ENCODE data around the gene WDR1.

WDR1 gene

GRCh38 chr4:10116569-10117358, at the start of gene WDR1:
Gene WDR1, minus strand, starts transcription at chr4:10116799. Its CDS starts 133 bp downstream, at chr4:10116666.
- Histone ChIP-seq H3K27me3 (ENCODE audit: low read depth) (no peaks in the 10 kb centered on the region), H3K4me3 (peak within 1 kb of the TSS; percentile 72), H3K36me3 (replicated peaks) (peaks cover 43% of the 10 kb centered on the region), H3K9me3 (no peaks in the 10 kb centered on the region), H3K4me1 (peaks cover 10% of the 10 kb centered on the region)
- DNase-seq (ENCODE audit: low spot score in 2 of 2), result peak; percentile 89 to 95
- in situ Hi-C loops (cut with MboI; ENCODE audit: low sequenced_read_pairs), result no loop called here

- H3K4me1 ChIP-seq, result no peaks in the 10 kb centered on the region
- H3K9me3 ChIP-seq, result no peaks in the 10 kb centered on the region
- H3K4me3 ChIP-seq, result no peak overlapping the region
- in situ Hi-C loops (cut with MboI; ENCODE audit: low sequenced_read_pairs), result no loop called here
- DNase-seq (ENCODE audit: low spot score in 2 of 2), result peak; percentile 18 to 56
- no peaks in the 10 kb centered on the region for H3K27me3 ChIP-seq (ENCODE audit: low read depth)
- no peaks in the 10 kb centered on the region for H3K36me3 ChIP-seq (replicated peaks)
These were observed 48.3 kb upstream of the WDR1 start for GRCh38 chr4:10164877-10165283.

GRCh38 chr4:10163296-10163695, 46.7 kb upstream of the WDR1 start:
- no peaks in the 10 kb centered on the region for H3K9me3 ChIP-seq
- H3K27me3 ChIP-seq (ENCODE audit: low read depth), result no peaks in the 10 kb centered on the region
- H3K4me1 ChIP-seq, result no peaks in the 10 kb centered on the region
- H3K36me3 ChIP-seq (replicated peaks), result no peaks in the 10 kb centered on the region
- no peak overlapping the region for H3K4me3 ChIP-seq
- DNase-seq (ENCODE audit: low spot score in 2 of 2), result no peak
- in situ Hi-C loops (cut with MboI; ENCODE audit: low sequenced_read_pairs), result no loop called here

- H3K4me1 ChIP-seq, result no peaks in the 10 kb centered on the region
- no peaks in the 10 kb centered on the region for H3K36me3 ChIP-seq (replicated peaks)
- in situ Hi-C loops (cut with MboI; ENCODE audit: low sequenced_read_pairs), result no loop called here
- no peaks in the 10 kb centered on the region for H3K27me3 ChIP-seq (ENCODE audit: low read depth)
- DNase-seq (ENCODE audit: low spot score in 2 of 2), result no peak
- H3K9me3 ChIP-seq, result no peaks in the 10 kb centered on the region
- H3K4me3 ChIP-seq, result no peak overlapping the region
These were observed 45.9 kb upstream of the WDR1 start for GRCh38 chr4:10162341-10163000.

- no peaks in the 10 kb centered on the region for H3K27me3 ChIP-seq (ENCODE audit: low read depth)
- DNase-seq (ENCODE audit: low spot score in 2 of 2), result no peak
- in situ Hi-C loops (cut with MboI; ENCODE audit: low sequenced_read_pairs), result no loop called here
- no peaks in the 10 kb centered on the region for H3K4me1 ChIP-seq
- no peaks in the 10 kb centered on the region for H3K9me3 ChIP-seq
- no peaks in the 10 kb centered on the region for H3K36me3 ChIP-seq (replicated peaks)
- no peak overlapping the region for H3K4me3 ChIP-seq
These were observed 45.2 kb upstream of the WDR1 start for GRCh38 chr4:10161840-10162239.

- no peak for DNase-seq (ENCODE audit: low spot score in 2 of 2)
- no peaks in the 10 kb centered on the region for H3K4me1 ChIP-seq
- H3K36me3 ChIP-seq (replicated peaks), result no peaks in the 10 kb centered on the region
- in situ Hi-C loops (cut with MboI; ENCODE audit: low sequenced_read_pairs), result no loop called here
- no peaks in the 10 kb centered on the region for H3K27me3 ChIP-seq (ENCODE audit: low read depth)
- no peak overlapping the region for H3K4me3 ChIP-seq
- no peaks in the 10 kb centered on the region for H3K9me3 ChIP-seq
These were observed 44.5 kb upstream of the WDR1 start for GRCh38 chr4:10161146-10161545.

GRCh38 chr4:10160281-10160856, 43.8 kb upstream of the WDR1 start:
- in situ Hi-C loops (cut with MboI; ENCODE audit: low sequenced_read_pairs), result no loop called here

DNA sequence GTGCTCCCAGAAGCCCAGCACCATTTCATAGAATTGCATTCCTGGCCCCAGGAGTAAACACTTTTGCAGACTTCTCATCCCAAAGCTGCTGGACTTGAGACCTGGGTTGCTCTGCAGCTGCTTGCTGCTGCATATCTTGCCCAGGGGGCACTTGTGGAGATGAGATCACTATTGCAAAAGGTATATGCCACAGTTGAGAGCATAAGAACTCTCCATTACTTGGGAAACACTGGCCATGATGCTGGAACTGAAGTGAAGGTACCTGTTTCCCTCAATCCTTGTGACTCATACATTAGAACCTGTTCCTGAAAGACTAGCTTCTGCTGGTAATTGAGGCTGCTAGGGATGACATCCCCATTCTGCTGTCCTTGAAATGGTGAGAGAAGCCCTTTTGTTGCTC, 43.1 kb upstream of the WDR1 start:
- Histone ChIP-seq H3K4me3 (no peak overlapping the region), H3K4me1 (no peaks in the 10 kb centered on the region), H3K27me3 (ENCODE audit: low read depth) (no peaks in the 10 kb centered on the region), H3K36me3 (replicated peaks) (no peaks in the 10 kb centered on the region), H3K9me3 (no peaks in the 10 kb centered on the region)
- in situ Hi-C loops (cut with MboI; ENCODE audit: low sequenced_read_pairs), result no loop called here
- no peak for DNase-seq (ENCODE audit: low spot score in 2 of 2)

More at GRCh38 chr4:10160281-10160856, 43.8 kb upstream of the WDR1 start:
- Histone ChIP-seq H3K4me1 (no peaks in the 10 kb centered on the region), H3K9me3 (no peaks in the 10 kb centered on the region), H3K27me3 (ENCODE audit: low read depth) (no peaks in the 10 kb centered on the region), H3K4me3 (no peak overlapping the region), H3K36me3 (replicated peaks) (no peaks in the 10 kb centered on the region)
- no peak for DNase-seq (ENCODE audit: low spot score in 2 of 2)

- Histone ChIP-seq H3K36me3 (replicated peaks) (no peaks in the 10 kb centered on the region), H3K27me3 (ENCODE audit: low read depth) (no peaks in the 10 kb centered on the region), H3K4me1 (no peaks in the 10 kb centered on the region), H3K4me3 (no peak overlapping the region), H3K9me3 (no peaks in the 10 kb centered on the region)
- in situ Hi-C loops (cut with MboI; ENCODE audit: low sequenced_read_pairs), result no loop called here
- DNase-seq (ENCODE audit: low spot score in 2 of 2), result no peak
These were observed 41.8 kb upstream of the WDR1 start for GRCh38 chr4:10158333-10158942.

- no peaks in the 10 kb centered on the region for H3K4me1 ChIP-seq
- H3K27me3 ChIP-seq (ENCODE audit: low read depth), result no peaks in the 10 kb centered on the region
- in situ Hi-C loops (cut with MboI; ENCODE audit: low sequenced_read_pairs), result no loop called here
- peak; percentile 46 to 61 for DNase-seq (ENCODE audit: low spot score in 2 of 2)
- H3K36me3 ChIP-seq (replicated peaks), result no peaks in the 10 kb centered on the region
- no peak overlapping the region for H3K4me3 ChIP-seq
- H3K9me3 ChIP-seq, result no peaks in the 10 kb centered on the region
These were observed 41.1 kb upstream of the WDR1 start for GRCh38 chr4:10157478-10158332.

- H3K9me3 ChIP-seq, result no peaks in the 10 kb centered on the region
- H3K4me3 ChIP-seq, result no peak overlapping the region
- in situ Hi-C loops (cut with MboI; ENCODE audit: low sequenced_read_pairs), result no loop called here
- H3K36me3 ChIP-seq (replicated peaks), result no peaks in the 10 kb centered on the region
- no peaks in the 10 kb centered on the region for H3K27me3 ChIP-seq (ENCODE audit: low read depth)
- no peaks in the 10 kb centered on the region for H3K4me1 ChIP-seq
- DNase-seq (ENCODE audit: low spot score in 2 of 2), result no peak
These were observed 37.6 kb upstream of the WDR1 start for GRCh38 chr4:10154241-10154640.

GRCh38 chr4:10153161-10153560, 36.6 kb upstream of the WDR1 start:
- no peak for DNase-seq (ENCODE audit: low spot score in 2 of 2)
- Histone ChIP-seq H3K27me3 (ENCODE audit: low read depth) (no peaks in the 10 kb centered on the region), H3K4me3 (no peak overlapping the region), H3K4me1 (no peaks in the 10 kb centered on the region), H3K36me3 (replicated peaks) (no peaks in the 10 kb centered on the region), H3K9me3 (no peaks in the 10 kb centered on the region)
- in situ Hi-C loops (cut with MboI; ENCODE audit: low sequenced_read_pairs), result no loop called here

- Histone ChIP-seq H3K36me3 (replicated peaks) (no peaks in the 10 kb centered on the region), H3K27me3 (ENCODE audit: low read depth) (no peaks in the 10 kb centered on the region), H3K4me3 (no peak overlapping the region), H3K4me1 (no peaks in the 10 kb centered on the region), H3K9me3 (no peaks in the 10 kb centered on the region)
- no peak for DNase-seq (ENCODE audit: low spot score in 2 of 2)
- in situ Hi-C loops (cut with MboI; ENCODE audit: low sequenced_read_pairs), result no loop called here
These were observed 34.6 kb upstream of the WDR1 start for GRCh38 chr4:10151182-10151581.
